Astrocyte of the cerebellum (primary cell): ENCODE data around the gene SEPTIN2.

Source experiments
- DNase-seq: peaks from one replicate; pipeline ENCODE4 v3.0.0-alpha.2; 2011; ENCODE audit warnings: low read depth
- H3K4me3 ChIP-seq: 2 replicates; pipeline ENCODE4 v1.5.1; 2011; ENCODE audit warnings: mild to moderate bottlenecking, low read depth, low read length, moderate library complexity
- in situ Hi-C: cut with HindIII; loops from 2 replicates; pipeline ENCODE4 v1.10.0; 2017; ENCODE audit warnings: low sequenced_read_pairs
- TF ChIP-seq, protein P1 (sequence below): IDR thresholded peaks from 2 replicates; pipeline ENCODE4 v1.5.1; 2012; ENCODE audit warnings: low read length, low read depth, moderate library complexity, mild to moderate bottlenecking; ENCODE audit errors: missing control alignments

Gene SEPTIN2

DNA sequence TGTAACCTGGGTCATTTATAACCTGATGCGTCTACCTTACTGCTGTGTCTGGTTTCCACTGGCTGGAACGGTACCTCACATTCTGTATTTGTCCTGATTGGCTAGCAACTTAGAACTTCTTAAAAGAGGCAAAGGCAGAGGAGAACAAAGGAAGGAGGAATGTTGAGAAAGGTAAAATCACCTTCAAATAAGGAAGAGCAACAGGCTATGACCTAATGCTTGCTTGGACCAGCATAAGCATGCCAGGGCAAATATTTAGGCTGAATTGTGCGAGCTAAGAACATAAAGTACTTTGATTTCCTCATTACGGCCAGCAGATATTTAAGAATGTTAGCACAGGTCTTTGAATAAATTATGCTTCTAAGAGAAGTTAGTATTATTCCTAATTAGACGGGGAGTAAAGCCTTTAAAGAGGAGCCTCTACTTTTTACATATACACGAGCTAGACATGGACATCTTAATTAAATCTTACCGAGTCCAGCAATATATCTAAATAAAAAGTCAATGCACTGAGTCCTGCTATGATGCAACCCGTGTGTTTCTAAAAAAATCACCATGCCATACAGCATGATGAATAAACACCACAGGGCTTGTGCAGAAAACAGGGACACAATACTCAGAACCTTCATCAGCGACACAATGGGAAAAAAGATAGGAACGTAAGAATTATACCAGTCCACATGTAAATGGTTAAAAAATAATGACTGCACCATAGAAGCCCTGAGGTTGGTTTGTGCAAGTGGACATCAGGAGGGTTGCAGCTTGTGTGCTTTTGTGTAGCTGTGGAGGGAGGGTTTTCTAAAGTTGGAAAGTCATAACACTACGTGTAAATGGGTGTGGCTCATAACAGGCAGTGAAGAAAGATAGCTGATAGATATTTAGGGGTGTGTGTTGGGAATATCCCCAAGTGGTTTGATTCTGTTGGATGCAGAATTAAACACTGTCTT, 14.2 kb downstream of the SEPTIN2 start:
- H3K4me3 ChIP-seq: no peak overlapping the region

GRCh38 chr2:241330616-241330981, 14.9 kb downstream of the SEPTIN2 start:
- in situ Hi-C loops: no loop called here
- DNase-seq: no peak
- TF ChIP-seq, protein P1, sequence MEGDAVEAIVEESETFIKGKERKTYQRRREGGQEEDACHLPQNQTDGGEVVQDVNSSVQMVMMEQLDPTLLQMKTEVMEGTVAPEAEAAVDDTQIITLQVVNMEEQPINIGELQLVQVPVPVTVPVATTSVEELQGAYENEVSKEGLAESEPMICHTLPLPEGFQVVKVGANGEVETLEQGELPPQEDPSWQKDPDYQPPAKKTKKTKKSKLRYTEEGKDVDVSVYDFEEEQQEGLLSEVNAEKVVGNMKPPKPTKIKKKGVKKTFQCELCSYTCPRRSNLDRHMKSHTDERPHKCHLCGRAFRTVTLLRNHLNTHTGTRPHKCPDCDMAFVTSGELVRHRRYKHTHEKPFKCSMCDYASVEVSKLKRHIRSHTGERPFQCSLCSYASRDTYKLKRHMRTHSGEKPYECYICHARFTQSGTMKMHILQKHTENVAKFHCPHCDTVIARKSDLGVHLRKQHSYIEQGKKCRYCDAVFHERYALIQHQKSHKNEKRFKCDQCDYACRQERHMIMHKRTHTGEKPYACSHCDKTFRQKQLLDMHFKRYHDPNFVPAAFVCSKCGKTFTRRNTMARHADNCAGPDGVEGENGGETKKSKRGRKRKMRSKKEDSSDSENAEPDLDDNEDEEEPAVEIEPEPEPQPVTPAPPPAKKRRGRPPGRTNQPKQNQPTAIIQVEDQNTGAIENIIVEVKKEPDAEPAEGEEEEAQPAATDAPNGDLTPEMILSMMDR: no peak
- H3K4me3 ChIP-seq: no peak overlapping the region

More for the DNA sequence above, 14.2 kb downstream of the SEPTIN2 start:
- TF ChIP-seq, protein P1: no peak
- in situ Hi-C loops: no loop called here
- DNase-seq: no peak

DNA sequence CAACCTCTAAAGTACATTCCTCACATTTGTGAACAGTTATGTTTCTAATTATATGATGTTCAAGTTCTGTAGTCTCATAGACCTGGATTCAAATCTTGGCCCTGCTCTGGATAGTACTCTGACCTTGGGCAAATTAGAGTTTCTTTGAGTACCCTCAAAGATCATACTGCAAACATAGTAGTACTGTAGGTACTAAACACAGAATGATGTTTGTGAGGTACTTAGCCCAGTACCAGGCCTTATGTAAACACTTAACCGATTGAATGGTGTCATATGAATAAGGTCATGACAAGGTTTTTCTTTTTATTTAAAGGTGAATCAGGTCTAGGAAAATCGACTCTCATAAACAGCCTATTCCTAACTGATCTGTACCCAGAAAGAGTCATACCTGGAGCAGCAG, 19.1 kb downstream of the SEPTIN2 start:
- TF ChIP-seq, protein P1: no peak
- no peak for DNase-seq

GRCh38 chr2:241339839-241340630, 24.3 kb downstream of the SEPTIN2 start:
- DNase-seq: peak; percentile 5
- in situ Hi-C loops: no loop called here
- no peak overlapping the region for H3K4me3 ChIP-seq
- TF ChIP-seq, protein P1: no peak

More for the DNA sequence above, 19.1 kb downstream of the SEPTIN2 start:
- no peak overlapping the region for H3K4me3 ChIP-seq
- in situ Hi-C loops: no loop called here

DNA sequence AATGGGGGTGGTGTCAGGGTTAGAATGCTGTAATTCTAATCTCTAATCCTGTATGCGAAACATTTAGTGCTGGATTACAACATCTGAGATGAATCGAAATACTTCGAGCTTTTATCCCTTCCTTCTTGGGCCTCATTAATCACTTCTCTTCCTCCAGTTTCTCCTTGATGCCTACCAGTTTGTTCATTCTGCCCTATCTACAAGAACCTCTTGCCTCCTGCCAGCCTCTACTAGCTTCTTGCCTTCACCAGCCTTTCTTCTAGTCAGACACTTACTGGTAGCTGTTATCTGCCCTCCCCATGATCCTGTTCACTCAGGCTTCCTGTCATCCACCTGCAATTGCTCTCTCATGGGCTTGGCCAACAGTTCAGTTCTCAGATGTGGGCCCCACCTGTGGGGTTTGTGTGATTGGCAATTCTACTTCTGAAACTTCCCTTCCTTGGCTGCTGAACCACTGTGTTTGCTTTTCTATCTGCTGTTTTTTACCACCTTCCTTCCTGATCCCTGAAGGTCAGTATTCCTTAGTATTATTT, 25.0 kb downstream of the SEPTIN2 start:
- DNase-seq: no peak
- TF ChIP-seq, protein P1: no peak

DNA sequence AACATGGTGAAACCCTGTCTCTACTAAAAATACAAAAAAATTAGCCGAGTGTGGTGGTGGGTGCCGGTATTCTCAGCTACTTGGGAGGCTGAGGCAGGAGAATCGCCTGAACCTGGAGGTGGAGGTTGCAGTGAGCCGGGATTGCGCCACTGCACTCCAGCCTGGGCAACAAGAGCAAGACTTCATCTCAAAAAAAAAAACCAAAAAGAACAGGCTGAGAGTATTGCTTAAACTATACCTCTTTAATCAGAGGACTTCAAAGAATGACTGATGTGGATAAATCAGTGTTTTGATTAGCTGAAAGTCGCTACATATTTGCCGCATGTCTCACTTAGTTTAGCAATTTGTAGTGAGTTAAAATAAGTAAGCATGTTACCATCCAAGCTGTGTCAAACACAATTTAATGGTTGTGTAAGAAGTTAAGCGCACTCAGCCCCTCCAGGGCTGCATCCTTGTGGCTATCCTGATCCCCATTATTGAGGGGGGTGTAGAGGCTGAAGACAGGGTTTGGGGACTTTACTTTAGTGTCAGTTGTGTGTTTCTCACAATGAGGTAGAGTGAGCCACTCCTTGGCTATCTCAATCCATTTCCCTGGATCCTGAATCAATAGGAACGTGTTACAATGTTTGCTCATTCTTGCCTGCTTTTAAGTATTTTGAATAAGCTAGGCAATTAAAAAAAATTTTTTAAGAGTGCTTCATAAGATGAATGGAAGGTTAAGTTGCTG, 29.4 kb downstream of the SEPTIN2 start:
- TF ChIP-seq, protein P1: no peak
- in situ Hi-C loops: no loop called here
- no peak for DNase-seq
- no peak overlapping the region for H3K4me3 ChIP-seq

More for the DNA sequence above, 25.0 kb downstream of the SEPTIN2 start:
- H3K4me3 ChIP-seq: no peak overlapping the region
- in situ Hi-C loops: no loop called here
